GM04503 (cell line): ENCODE data around the gene MRPL1.
"Not testable (repeated sequence)": the region's sequence is repeated elsewhere in the genome, so short reads cannot be mapped to it uniquely, and the experiment has no call there.

Experiments
- DNase-seq: peaks from one replicate; pipeline ENCODE4 v3.0.0-alpha.2; 2012; ENCODE audit warnings: low read depth

Gene MRPL1

GRCh38 chr4:77913348-77913747, 50.7 kb downstream of the MRPL1 start:
- DNase-seq, result no peak

- no peak for DNase-seq
Measured at GRCh38 chr4:77917075-77917474, 54.4 kb downstream of the MRPL1 start.

- no peak for DNase-seq
Measured at GRCh38 chr4:77917601-77918000, 55.0 kb downstream of the MRPL1 start.

DNA sequence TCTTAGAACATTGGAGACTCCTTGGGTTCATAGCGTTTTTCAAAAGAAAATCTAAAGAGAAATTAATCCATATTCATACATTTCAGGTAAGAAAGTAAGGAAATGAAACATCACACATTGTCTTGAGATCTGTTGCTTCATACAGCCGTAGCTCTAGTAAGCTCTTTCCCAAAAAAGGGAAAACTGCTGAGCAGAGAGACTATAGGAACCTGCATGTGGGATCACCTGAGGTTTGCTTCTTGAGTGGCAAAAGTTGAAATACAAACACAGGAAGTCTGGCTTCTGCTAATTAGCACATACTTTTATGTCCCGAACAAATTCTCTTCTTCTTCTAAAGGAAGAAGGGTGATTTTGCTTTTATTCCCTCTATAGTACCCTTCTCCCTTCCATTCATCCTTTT, 57.7 kb downstream of the MRPL1 start:
- DNase-seq, result no peak

DNA sequence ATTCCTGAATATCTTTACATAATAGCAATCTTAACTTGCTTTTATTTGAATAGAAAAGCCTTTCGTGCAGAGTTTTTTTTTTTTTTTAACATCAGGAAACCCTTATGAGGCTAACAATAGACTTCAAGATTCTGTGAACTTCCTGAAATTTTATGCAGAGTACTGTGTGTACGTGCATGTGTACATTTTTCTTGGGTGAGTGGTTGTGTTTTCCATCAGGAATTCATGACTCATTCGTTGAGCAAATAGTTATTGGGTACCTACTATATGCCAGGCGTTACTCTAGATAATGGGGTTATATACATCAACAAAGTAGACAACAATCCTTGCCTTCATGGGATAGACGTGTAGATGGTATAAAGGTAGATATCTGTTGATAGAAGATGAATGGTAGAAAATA, 59.1 kb downstream of the MRPL1 start:
- peak; percentile 81 for DNase-seq

GRCh38 chr4:77922158-77923094, 59.8 kb downstream of the MRPL1 start:
- peak; percentile 14 for DNase-seq

DNA sequence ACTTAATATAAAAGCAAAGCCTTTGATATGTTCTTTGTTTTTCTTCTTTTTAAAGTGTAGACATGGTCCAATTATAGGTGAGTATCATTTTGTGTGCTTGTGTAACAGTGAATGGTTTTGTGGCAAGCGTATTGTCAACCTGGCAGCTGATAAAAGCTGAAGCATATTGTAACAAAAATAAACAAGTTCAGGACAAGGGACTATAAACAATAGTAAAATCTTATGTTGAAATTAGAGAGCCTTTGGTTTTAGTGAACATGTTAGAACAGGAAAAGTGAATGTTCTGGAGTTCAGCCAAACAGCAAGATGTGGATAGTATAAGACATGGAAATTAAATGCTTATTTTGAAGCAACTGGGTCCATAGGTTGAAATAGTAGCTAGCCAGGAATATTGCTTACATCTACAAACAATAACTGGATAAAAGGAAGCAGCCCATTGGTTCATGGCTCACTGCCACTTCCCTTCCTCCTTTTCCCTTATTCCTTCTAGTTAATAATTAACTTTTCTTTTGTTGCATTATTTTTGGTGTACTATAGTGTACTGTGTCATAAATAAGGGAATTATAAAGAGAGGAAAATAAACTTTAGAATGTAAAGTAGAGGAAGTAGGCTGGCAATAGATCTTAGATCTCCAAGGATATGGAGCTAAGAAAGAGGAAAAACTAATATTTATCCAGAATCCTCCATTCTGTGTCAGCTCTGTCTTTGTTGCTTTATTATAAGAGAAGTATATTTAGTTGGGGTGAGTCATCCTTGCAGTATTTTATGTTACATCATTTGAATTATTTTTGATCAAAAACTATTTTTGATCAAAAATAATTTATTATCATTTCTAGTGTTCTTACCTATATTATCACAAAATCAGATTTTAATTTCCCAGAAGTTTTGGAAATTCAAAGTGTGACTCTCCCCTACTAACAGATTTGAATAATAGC, 65.6 kb downstream of the MRPL1 start:
- no peak for DNase-seq

DNA sequence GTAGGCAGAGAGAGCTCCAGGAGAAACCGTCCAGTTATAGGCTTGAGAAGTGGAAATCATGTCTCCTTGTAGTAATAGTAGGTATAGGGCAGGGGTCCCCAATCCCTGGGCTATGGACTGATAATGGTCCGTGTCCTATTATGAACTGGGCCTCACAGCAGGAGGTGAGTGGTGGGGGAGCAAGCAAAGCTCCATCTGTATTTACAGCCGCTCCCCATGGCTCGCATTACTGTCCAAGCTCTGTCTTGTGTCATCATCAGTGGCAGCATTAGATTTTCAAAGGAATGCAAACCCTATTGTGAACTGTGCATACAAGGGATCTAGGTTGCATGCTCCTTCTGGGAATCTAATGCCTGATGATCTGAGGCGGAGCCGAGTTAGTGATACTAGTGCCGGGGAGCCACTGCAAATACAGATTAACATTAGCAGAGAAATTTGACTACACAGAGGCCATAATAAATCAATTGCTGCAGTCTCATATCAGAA, 67.6 kb downstream of the MRPL1 start:
- DNase-seq, result no peak

GRCh38 chr4:77930876-77931275, 68.2 kb downstream of the MRPL1 start:
- DNase-seq, result no peak

GRCh38 chr4:77931452-77932135, 69.0 kb downstream of the MRPL1 start:
- peak; percentile 13 for DNase-seq

DNA sequence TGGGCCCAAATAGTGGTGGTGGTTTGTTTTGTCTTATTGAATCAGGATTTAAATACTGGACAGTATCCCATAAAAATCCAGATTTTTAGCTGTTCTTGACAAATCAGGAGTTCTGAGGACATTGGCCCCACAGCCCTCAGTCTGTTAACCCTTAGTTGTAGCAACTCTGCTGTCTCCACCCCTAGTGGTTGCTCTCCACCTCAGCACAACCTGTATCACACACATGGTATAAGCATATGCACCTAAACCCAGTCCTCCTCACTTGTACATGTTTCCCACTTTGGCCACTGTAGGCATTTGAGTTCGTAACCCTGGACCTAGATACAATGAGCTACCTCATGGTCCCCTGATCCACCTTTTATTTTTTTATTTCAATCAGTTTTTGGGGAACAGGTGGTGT, 75.9 kb downstream of the MRPL1 start:
- no peak for DNase-seq

DNA sequence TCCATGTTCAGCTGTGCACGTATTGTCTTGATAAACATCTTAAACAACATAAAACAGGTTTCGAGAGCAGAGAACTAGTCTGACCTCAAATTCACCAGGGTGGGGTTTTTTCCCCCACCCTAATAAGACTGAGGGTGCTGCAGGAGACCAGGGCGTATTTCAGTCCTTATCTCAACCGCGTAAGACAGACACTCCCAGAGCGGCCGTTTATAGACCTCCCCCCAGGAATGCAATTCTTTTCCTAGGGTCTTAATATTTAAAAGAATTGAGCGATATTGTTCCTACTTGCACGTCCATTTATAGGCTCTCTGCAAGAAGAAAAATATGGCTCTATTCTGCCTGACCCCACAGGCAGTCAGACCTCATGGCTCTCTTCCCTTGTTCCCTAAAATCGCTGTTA, 83.3 kb downstream of the MRPL1 start:
- DNase-seq, result not testable (repeated sequence)

GRCh38 chr4:77950203-77950602, 87.6 kb downstream of the MRPL1 start:
- DNase-seq, result no peak

DNA sequence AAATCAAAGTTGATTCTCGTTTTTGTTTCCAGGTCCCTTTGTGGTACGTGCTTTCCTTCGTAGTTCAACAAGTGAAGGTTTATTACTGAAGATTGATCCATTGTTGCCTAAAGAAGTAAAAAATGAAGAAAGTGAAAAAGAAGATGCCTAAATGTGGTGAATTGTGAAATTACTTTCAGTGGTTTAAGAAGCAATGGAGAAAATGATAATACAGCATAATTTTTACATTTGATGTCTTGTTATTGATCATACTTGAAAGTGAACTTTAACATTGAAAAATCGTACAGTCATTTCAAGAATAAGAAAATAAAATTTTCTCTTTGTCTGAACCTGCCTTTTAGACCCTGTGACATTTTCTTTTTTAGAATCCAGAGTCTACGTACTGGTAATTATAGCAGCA, 89.8 kb downstream of the MRPL1 start:
- DNase-seq, result no peak

DNA sequence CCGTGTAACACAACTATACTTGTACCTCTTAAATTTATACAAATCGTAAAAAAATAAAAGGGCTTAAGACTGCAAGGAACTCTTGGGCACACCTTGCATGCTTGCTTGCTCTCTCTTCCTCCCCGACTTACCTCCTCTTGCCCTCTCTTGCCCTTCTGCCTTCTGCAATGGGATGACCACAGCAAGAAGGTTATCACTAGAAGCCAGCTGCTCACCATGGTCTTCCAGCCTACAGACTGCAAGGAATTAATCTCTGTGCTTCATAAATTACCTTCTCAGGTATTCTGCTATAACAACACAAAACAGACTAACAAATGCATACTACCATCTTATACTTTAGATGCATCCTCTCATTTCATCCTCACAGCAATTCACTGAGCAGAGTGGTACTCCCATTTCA, 92.1 kb downstream of the MRPL1 start:
- no peak for DNase-seq

- no peak for DNase-seq
Measured at GRCh38 chr4:77956917-77957316, 94.3 kb downstream of the MRPL1 start.

- no peak for DNase-seq
Measured at GRCh38 chr4:77958897-77959296, 96.3 kb downstream of the MRPL1 start.

- DNase-seq, result peak; percentile 3
Measured at GRCh38 chr4:77959566-77960338, 97.1 kb downstream of the MRPL1 start.

DNA sequence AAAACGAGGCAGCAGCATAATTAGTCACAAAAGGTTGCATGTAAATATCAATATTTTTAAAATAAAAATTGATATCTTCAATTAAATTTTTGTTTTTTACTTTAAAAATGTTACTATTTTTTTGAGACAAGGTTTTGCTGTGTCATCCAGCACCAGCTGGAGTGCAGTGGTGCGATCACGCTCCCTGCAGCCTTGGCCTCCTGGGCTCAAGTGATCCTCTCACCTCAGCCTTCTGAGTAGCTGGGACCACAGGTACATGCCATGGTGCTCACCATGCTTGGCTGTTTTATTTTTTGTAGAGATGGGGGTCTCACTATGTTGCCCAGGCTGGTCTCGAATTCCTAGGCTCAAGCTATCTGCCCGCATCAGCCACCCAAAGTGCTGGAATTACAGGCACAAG, 97.7 kb downstream of the MRPL1 start:
- DNase-seq, result no peak

- no peak for DNase-seq
Measured at GRCh38 chr4:77963004-77963403, 100.4 kb downstream of the MRPL1 start.

- DNase-seq, result not testable (repeated sequence)
Measured at GRCh38 chr4:77973657-77974056, 111.0 kb downstream of the MRPL1 start.
